H9 (cell line): ENCODE data around the gene PTOV1. TPM values are rescaled to one million over a fixed set of nuclear protein-coding genes. Genes with fewer than 3 reads are reported as not detected.

Experiments used
- DNase-seq: peaks from one replicate; pipeline ENCODE4 v3.0.0-alpha.2; 2017
- H2AFZ ChIP-seq: one replicate; pipeline ENCODE4 v1.6.1; 2013; ENCODE audit warnings: mild to moderate bottlenecking, low read length, control low read depth, moderate library complexity
- H2AK5ac ChIP-seq: 2 replicates; pipeline ENCODE4 v1.6.1; 2013; ENCODE audit warnings: low read length, control low read depth, mixed read lengths; ENCODE audit not compliant: insufficient read length
- H2BK120ac ChIP-seq: one replicate; pipeline ENCODE4 v1.6.1; 2013; ENCODE audit warnings: low read depth, mild to moderate bottlenecking, low read length, control low read depth, inconsistent platforms; ENCODE audit not compliant: poor library complexity, severe bottlenecking
- H2BK12ac ChIP-seq: 2 replicates; pipeline ENCODE4 v1.6.1; 2013; ENCODE audit warnings: low read length, control low read depth, mixed read lengths, low read depth; ENCODE audit not compliant: insufficient read length
- H2BK15ac ChIP-seq: 2 replicates; pipeline ENCODE4 v1.6.1; 2013; ENCODE audit warnings: low read depth, low read length, control low read depth
- H2BK20ac ChIP-seq: one replicate; pipeline ENCODE4 v1.6.1; 2013; ENCODE audit warnings: low read depth, mild to moderate bottlenecking, low read length, control low read depth, inconsistent platforms; ENCODE audit not compliant: poor library complexity, severe bottlenecking
- H2BK5ac ChIP-seq: 2 replicates; pipeline ENCODE4 v1.6.1; 2013; ENCODE audit warnings: low read length, control low read depth, mixed read lengths; ENCODE audit not compliant: insufficient read length
- H3K14ac ChIP-seq: 2 replicates; pipeline ENCODE4 v1.6.1; 2013; ENCODE audit warnings: low read length, control low read depth; ENCODE audit not compliant: insufficient read depth
- H3K18ac ChIP-seq: 2 replicates; pipeline ENCODE4 v1.6.1; 2013; ENCODE audit warnings: low read depth, mild to moderate bottlenecking, mixed read lengths, low read length, control low read depth; ENCODE audit not compliant: insufficient read length
- H3K23ac ChIP-seq: 2 replicates; pipeline ENCODE4 v1.6.1; 2013; ENCODE audit warnings: low read length, control low read depth, mixed read lengths, low read depth; ENCODE audit not compliant: insufficient read length
- H3K23me2 ChIP-seq: 2 replicates; pipeline ENCODE4 v1.6.1; 2013; ENCODE audit warnings: low read depth, mild to moderate bottlenecking, mixed read lengths, low read length, control low read depth; ENCODE audit not compliant: insufficient read length, poor library complexity, severe bottlenecking
- H3K27ac ChIP-seq: 2 replicates; pipeline ENCODE4 v1.5.1; 2013; ENCODE audit warnings: low read length, control low read depth, mixed read lengths, low read depth; ENCODE audit not compliant: insufficient read length
- H3K27me3 ChIP-seq: 2 replicates; pipeline ENCODE4 v1.6.1; 2013; ENCODE audit warnings: low read length, control low read depth, inconsistent platforms; ENCODE audit not compliant: insufficient read depth
- H3K4ac ChIP-seq: 2 replicates; pipeline ENCODE4 v1.6.1; 2013; ENCODE audit warnings: low read depth, mild to moderate bottlenecking, control low read depth, inconsistent platforms, low read length, moderate library complexity
- H3K4me1 ChIP-seq: 2 replicates; pipeline ENCODE4 v1.6.1; 2013; ENCODE audit warnings: low read length, control low read depth, inconsistent platforms; ENCODE audit not compliant: insufficient read depth
- H3K4me2 ChIP-seq: 2 replicates; pipeline ENCODE4 v1.6.1; 2013; ENCODE audit warnings: low read length, control low read depth, mixed read lengths; ENCODE audit not compliant: insufficient read length, insufficient read depth
- H3K56ac ChIP-seq: 2 replicates; pipeline ENCODE4 v1.6.1; 2013; ENCODE audit warnings: low read depth, mild to moderate bottlenecking, mixed read lengths, low read length, control low read depth; ENCODE audit not compliant: insufficient read length
- H3K79me1 ChIP-seq: 2 replicates; pipeline ENCODE4 v1.6.1; 2013; ENCODE audit warnings: low read depth, mild to moderate bottlenecking, moderate library complexity, low read length, control low read depth, inconsistent platforms; ENCODE audit not compliant: insufficient read depth, poor library complexity, severe bottlenecking
- H3K79me2 ChIP-seq: 2 replicates; pipeline ENCODE4 v1.6.1; 2013; ENCODE audit warnings: low read length, control low read depth, inconsistent platforms; ENCODE audit not compliant: insufficient read depth
- H3K9ac ChIP-seq: 2 replicates; pipeline ENCODE4 v1.6.1; 2013; ENCODE audit warnings: low read length, control low read depth, mixed read lengths; ENCODE audit not compliant: insufficient read length; ENCODE audit errors: extremely low read depth
- H3K9me3 ChIP-seq: one replicate; pipeline ENCODE4 v1.6.1; 2013; ENCODE audit warnings: low read depth, low read length, inconsistent platforms; ENCODE audit not compliant: control insufficient read depth
- H3T11ph ChIP-seq: one replicate; pipeline ENCODE4 v1.6.1; 2013; ENCODE audit warnings: mild to moderate bottlenecking, low read length, control low read depth, inconsistent platforms
- H4K20me1 ChIP-seq: one replicate; pipeline ENCODE4 v1.6.1; 2013; ENCODE audit not compliant: control insufficient read depth, insufficient read length, insufficient read depth
- H4K5ac ChIP-seq: 2 replicates; pipeline ENCODE4 v1.6.1; 2013; ENCODE audit warnings: low read depth, mild to moderate bottlenecking, mixed read lengths, low read length, control low read depth; ENCODE audit not compliant: insufficient read length
- H4K8ac ChIP-seq: replicated peaks from 2 replicates; pipeline ENCODE4 v1.6.1; 2013; ENCODE audit warnings: low read length, control low read depth, mixed read lengths, low read depth; ENCODE audit not compliant: insufficient read length
- H4K91ac ChIP-seq: 2 replicates; pipeline ENCODE4 v1.6.1; 2013; ENCODE audit warnings: low read depth, mild to moderate bottlenecking, moderate library complexity, mixed read lengths, low read length, control low read depth; ENCODE audit not compliant: insufficient read length
- H3K27ac Mint-ChIP-seq, 3 experiments: 2 replicates in 2 of 3; 3 replicates in 1 of 3; pipeline ENCODE4 v1.8.0; 2020 to 2021; ENCODE audit warnings: mixed read lengths in 3 of 3, mild to moderate bottlenecking in 1 of 3, moderate library complexity in 1 of 3
- H3K27me3 Mint-ChIP-seq: 2 replicates; pipeline ENCODE4 v1.8.0; 2021; ENCODE audit warnings: low read depth, mild to moderate bottlenecking, moderate library complexity, mixed read lengths
- H3K36me3 Mint-ChIP-seq, 3 experiments: 2 replicates in 2 of 3; 3 replicates in 1 of 3; pipeline ENCODE4 v1.8.0; 2020 to 2021; ENCODE audit warnings: low read depth in 3 of 3, mixed read lengths in 3 of 3; ENCODE audit not compliant: insufficient read depth in 1 of 3
- H3K4me1 Mint-ChIP-seq, 2 experiments: 2 replicates each; pipeline ENCODE4 v1.8.0; 2020; ENCODE audit warnings: mixed read lengths in 2 of 2
- H3K4me3 Mint-ChIP-seq, 2 experiments: 2 replicates in 1 of 2; 3 replicates in 1 of 2; pipeline ENCODE4 v1.8.0; 2020 to 2021; ENCODE audit warnings: mild to moderate bottlenecking in 2 of 2, mixed read lengths in 2 of 2, moderate library complexity in 1 of 2
- H3K9me3 Mint-ChIP-seq, 2 experiments: 2 replicates in 1 of 2; 3 replicates in 1 of 2; pipeline ENCODE4 v1.8.0; 2020; ENCODE audit warnings: mild to moderate bottlenecking in 2 of 2, mixed read lengths in 2 of 2, moderate library complexity in 1 of 2
- CTCF ChIP-seq: fragments of 200-600 bp; sonication (generic); conservative IDR thresholded peaks from 3 replicates; pipeline ENCODE4 v1.8.0; 2021; ENCODE audit warnings: antibody characterized with exemption, mild to moderate bottlenecking
- WGBS: extraction: QIAGEN DNeasy Blood & Tissue Kit; methylation state at CpG from one replicate; pipeline ENCODE4 v1.1.7; 2013; ENCODE audit warnings: missing lambda C conversion rate, low lambda C conversion rate, mixed read lengths; ENCODE audit not compliant: insufficient read length; ENCODE audit errors: extremely low coverage; 5-methylcytosine and 5-hydroxymethylcytosine counted together
- total RNA-seq: library from RNA; stranded (reverse); gene quantifications from 2 replicates; pipeline ENCODE4 v1.2.1, GENCODE V29; 2021

The PTOV1 gene
- total RNA-seq, 1 experiment from 2014 or later, result 309 TPM

GRCh38 chr19:49807904-49808675, 42.9 kb upstream of the PTOV1 start:
- Mint-ChIP-seq H3K27me3 (peaks cover 7% of the 10 kb centered on the region), H3K4me1 (peaks cover 16 to 36% of the 10 kb centered on the region in 2 experiments), H3K27ac (no peak overlapping the region), H3K9me3 (no peaks in the 10 kb centered on the region; a peak in 2 of 5 replicates), H3K4me3 (peak overlapping the region in 1 of 2 experiments; percentile 83; a peak in 3 of 5 replicates), H3K36me3 (peaks cover 18 to 37% (median 35%) of the 10 kb centered on the region in 3 experiments; a peak in 6 of 7 replicates)
- Histone ChIP-seq H2BK120ac (no peak overlapping the region), H3K79me1 (no peaks in the 10 kb centered on the region), H3K23ac (no peak overlapping the region), H2AK5ac (no peak overlapping the region), H4K20me1 (no peaks in the 10 kb centered on the region), H2BK20ac (no peak overlapping the region), H2AFZ (no peak overlapping the region), H4K5ac (no peak overlapping the region), H3K56ac (no peak overlapping the region), H3K79me2 (no peaks in the 10 kb centered on the region), H2BK5ac (no peak overlapping the region), H3K23me2 (peaks cover 13% of the 10 kb centered on the region), H2BK12ac (no peak overlapping the region), H4K8ac (no peak overlapping the region), H3K4ac (no peak overlapping the region), H2BK15ac (no peak overlapping the region), H4K91ac (no peak overlapping the region), H3K4me1 (peaks cover 3% of the 10 kb centered on the region), H3K27ac (no peak overlapping the region), H3K27me3 (no peaks in the 10 kb centered on the region), H3K14ac (no peak overlapping the region), H3K9ac (peak overlapping the region; percentile 28), H3K4me2 (peak overlapping the region; percentile 22), H3K18ac (peak overlapping the region; percentile 73), H3T11ph (no peak overlapping the region), H3K9me3 (no peaks in the 10 kb centered on the region)
- no peak for DNase-seq
- TF ChIP-seq CTCF, result no peak
- no CpG with 5 or more reads among the region's 20 CpGs for WGBS
